HG02943 (cell line): ENCODE results near the gene SLC1A1.
"Not testable (repeated sequence)": the region's sequence is repeated elsewhere in the genome, so short reads cannot be mapped to it uniquely, and the experiment has no call there.

Source experiments
- ATAC-seq: cut with Tn5 transposase; IDR thresholded peaks from one replicate; pipeline ENCODE4 v1.9.1; 2021; ENCODE audit warnings: mild to moderate bottlenecking, low read depth, moderate library complexity; ENCODE audit not compliant: unreplicated experiment

The SLC1A1 gene

GRCh38 chr9:4504250-4504649 lies 14.0 kb downstream of the SLC1A1 start:
- ATAC-seq: no peak

DNA sequence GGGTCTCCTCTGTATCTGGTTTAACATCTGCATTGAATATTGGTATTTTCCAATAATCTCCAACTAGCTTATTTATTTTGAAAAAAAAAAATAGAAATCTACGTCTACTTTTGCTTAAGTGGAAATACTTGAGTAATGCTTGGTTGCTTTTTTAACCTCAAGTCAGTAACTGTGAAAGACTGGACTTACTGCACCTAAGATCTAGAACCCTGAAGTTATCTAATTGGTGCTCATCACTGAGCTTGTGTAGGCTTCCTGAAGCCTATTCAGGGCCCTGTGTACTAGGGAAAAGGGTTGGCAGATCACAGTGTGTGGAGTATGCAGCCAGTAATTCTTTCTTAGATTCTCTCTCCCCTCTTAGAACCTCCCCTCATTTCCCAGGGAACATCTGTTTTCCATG lies 16.2 kb downstream of the SLC1A1 start:
- ATAC-seq: no peak

DNA sequence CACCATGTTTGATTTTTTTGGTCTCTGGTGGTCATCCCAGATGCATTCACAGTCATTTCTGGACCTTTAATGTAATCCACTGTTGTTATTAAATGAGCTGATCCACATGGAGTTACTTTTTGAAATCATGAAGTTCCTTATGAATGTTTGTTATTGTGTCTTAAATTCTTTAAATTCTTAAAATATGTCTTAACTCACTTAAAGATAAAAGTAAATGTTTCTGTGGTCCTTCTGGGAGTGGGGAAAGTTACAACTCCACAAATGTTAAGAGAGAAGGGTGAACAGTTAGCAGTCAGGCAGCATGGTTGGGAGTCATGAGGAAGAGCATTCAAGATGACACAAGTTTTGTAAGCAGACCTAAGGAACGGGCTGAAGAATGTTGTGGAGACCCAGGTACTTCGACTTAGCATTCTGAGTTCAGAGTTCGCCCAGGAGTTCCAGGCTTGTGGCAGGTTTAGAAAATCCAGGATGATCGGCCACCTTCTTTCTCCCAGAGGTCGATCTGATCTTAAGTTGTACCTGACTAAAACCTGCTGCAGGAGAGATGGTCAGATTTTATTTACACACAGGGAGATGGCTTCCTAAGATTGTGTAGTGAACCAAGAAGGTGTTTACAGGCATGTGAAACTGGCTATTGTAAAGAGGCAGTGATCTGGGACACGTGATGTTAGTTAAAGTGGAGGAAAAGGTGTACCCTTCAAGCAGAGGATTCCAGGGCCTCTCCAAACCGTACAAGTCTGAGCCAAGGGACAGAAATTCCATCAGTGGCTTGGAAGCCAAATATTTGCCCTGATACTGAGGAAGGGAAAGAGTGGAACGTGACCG lies 17.2 kb downstream of the SLC1A1 start:
- ATAC-seq: no peak

DNA sequence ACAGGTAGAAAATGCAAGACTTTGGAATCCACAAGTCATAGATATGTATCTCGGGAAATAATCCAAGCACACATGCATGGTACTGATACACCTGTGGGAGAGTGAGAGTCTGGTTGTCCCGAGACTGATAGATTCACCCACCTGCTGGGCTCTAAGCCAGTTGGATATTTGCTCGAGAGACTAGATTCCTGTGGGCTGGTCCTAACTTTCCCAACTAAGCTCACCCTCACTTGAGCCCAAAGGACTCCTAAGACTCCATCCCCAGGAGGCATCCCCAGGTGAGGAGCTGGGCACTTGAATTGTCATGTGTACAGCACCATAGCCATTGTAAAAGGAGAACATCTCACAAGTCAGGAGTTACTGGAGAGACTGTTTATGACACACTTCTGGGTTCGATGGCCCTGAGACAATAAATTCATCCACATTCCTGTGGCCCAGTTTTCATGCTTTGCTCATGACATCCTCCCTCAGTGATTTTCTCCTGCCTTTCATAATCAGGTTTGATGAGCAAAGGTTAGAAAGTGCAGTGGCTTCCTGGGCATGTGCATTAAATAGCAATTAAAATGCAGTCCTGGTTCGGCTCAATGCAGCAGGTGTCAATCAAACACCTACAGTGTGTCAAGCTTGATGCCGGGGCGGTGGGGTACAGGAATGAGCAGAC lies 18.1 kb downstream of the SLC1A1 start:
- ATAC-seq: no peak

GRCh38 chr9:4508907-4509589 lies 18.8 kb downstream of the SLC1A1 start:
- no peak for ATAC-seq

DNA sequence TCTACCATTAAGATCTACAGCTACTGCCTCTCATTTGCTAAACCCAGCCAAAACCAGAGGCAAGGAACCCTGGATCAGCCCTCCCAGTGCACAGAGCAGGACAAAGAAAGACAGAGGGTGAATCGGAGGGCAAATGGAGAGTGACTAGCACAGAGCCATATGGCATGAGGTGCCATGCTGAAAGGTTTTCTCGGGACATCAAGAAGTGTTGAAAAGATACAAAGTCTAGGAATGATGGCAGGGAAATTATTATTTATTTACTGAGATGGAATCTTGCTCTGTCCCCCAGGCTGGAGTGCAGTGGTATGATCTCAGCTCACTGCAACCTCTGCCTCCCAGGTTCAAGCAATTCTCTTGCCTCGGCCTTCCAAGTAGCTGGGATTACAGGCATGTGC lies 19.3 kb downstream of the SLC1A1 start:
- no peak for ATAC-seq

GRCh38 chr9:4510546-4511322 lies 20.5 kb downstream of the SLC1A1 start:
- ATAC-seq: no peak

- no peak for ATAC-seq
These were observed 24.2 kb downstream of the SLC1A1 start for GRCh38 chr9:4514252-4515128.

DNA sequence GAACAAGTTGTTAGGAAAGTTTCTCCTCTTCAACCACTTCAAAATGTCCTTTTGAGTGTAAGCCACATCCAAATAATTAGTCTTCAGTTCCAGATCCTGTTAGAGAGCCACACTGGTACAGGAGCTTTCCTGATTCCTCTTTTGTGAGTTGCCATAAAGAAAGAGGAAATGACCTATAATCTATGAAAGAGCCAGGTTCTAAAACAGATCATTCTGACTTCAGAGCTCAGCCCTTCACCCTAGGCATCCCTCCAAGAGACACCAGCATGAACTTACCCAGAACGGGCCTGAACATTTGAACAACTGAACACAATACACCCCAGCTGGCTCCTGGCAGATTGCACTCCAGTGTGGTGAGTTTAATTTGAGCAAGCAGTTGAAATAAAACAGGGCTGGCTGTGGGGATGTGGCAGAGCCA lies 25.7 kb downstream of the SLC1A1 start:
- ATAC-seq: no peak

- ATAC-seq: no peak
These were observed 27.0 kb downstream of the SLC1A1 start for GRCh38 chr9:4517274-4517673.

GRCh38 chr9:4519604-4520003 lies 29.3 kb downstream of the SLC1A1 start:
- no peak for ATAC-seq

GRCh38 chr9:4520055-4520454 lies 29.8 kb downstream of the SLC1A1 start:
- ATAC-seq: no peak

DNA sequence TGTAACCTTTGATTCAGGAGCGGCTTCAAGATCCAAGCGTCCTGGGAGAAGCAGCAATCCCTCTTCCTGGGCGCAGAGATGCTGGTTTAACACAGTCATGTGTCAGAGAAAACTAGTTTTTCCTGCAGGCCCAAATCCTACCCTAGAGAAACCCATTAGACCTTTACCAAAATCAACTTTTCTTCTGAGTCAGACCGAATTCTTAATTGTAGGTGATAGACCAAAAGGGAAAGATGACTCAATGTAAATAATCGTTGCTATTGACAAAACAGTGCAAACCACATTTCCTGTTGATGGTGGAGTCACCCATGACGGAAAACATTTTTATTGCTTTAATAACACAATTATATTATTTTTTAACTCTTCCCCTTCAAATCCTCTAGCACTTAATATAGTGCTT lies 40.1 kb downstream of the SLC1A1 start:
- ATAC-seq: no peak

DNA sequence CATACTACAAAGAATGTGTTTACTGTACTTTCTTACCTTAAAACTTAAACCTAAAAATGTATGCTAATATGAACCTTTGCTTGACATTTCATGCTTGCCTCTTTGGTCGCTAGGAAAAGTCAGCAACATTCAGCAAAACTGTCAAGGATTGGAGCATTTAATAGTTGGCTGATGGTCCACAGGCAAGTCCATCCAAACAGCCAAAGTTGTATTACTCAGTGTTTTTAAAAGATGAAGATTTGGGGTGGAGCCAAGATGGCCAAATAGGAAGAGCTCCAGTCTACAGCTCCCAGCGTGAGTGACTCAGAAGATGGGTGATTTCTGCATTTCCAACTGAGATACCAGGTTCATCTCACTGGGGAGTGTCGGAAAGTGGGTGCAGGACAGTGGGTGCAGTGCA lies 40.6 kb downstream of the SLC1A1 start:
- ATAC-seq: not testable (repeated sequence)

- not testable (repeated sequence) for ATAC-seq
These were observed 41.1 kb downstream of the SLC1A1 start for GRCh38 chr9:4531355-4531754.

GRCh38 chr9:4533881-4534280 lies 43.6 kb downstream of the SLC1A1 start:
- not testable (repeated sequence) for ATAC-seq

DNA sequence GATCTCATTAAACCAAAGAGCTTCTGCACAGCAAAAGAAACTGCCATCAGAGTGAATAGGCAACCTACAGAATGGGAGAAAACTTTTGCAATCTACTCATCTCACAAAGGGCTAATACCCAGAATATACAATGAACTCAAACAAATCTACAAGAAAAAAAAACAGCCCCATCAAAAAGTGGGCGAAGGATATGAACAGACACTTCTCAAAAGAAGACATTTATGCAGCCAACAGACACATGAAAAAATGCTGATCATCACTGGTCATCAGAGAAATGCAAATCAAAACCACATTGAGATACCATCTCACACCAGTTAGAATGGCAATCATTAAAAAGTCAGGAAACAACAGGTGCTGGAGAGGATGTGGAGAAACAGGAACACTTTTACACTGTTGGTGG lies 45.9 kb downstream of the SLC1A1 start:
- ATAC-seq: not testable (repeated sequence)

DNA sequence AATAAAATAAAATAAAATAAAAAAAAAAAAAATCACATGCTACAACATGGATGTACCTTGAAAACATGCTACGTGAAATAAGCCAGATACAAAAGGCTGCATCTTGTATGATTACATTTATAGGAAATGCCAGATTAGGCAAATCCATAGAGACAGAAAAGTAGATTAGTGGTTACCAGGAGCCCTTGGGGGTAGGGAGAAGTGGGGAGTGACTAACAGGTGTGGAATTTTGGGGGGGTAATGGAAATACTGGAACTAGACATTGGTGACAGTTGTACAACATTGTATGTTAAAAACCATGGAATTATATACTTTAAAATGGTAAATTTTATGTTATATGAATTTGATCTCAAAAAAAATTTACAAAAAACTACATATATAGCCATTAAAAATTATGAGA lies 47.3 kb downstream of the SLC1A1 start:
- ATAC-seq: no peak

DNA sequence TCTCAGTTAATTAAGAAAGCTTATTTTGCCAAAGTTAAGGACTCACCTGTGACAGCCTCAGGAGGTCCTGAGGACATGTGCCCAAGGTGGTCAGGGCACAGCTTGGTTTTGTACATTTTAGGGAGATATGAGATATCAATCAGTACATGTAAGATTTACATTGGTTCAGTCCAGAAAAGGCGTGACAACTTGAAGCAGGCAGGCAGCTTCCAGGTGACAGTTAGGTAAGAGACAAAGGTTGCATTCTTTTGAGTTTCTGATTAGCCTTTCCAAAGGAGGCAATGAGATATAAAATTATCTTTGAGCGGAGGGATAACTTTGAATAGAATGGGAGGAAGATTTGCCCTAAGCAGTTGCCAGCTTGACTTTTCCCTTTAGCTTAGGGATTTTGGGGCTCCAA lies 47.8 kb downstream of the SLC1A1 start:
- ATAC-seq: no peak

DNA sequence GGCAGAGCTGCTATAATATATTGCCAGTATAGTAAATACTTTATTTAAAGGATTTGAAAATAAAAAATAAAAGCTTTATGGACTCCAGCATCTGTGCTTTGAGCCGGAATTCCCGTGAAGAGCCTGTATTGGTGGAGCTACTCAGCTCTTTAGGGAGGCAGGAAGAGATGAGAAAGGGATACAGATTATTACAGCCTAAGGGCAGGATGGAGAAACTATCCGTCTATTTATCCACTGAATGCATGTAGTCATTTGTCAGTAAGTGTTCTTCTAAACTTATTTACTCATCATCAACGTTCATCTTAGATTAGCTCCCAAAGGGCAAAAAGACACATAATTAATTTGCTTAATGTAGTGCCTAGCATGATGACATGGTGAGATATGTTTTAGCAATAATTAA lies 48.4 kb downstream of the SLC1A1 start:
- no peak for ATAC-seq
